Fibroblast of lung (primary cell): ENCODE measurements around the gene FER.

Experiments
- EZH2 ChIP-seq: IDR thresholded peaks from 2 replicates; pipeline ENCODE4 v1.5.1; 2012; ENCODE audit warnings: low read length, control low read depth, mild to moderate bottlenecking; ENCODE audit errors: missing control alignments
- TF ChIP-seq, protein P1 (sequence below), 2 donors: IDR thresholded peaks in 1 of 2; conservative IDR thresholded peaks in 1 of 2; 1 replicate in 1 of 2; 2 replicates in 1 of 2; pipeline ENCODE4 v1.5.1; 2011 to 2012; ENCODE audit warnings: low read length in 2 of 2, control low read depth in 1 of 2, inconsistent platforms in 1 of 2, low read depth in 1 of 2, mild to moderate bottlenecking in 1 of 2

DNA sequence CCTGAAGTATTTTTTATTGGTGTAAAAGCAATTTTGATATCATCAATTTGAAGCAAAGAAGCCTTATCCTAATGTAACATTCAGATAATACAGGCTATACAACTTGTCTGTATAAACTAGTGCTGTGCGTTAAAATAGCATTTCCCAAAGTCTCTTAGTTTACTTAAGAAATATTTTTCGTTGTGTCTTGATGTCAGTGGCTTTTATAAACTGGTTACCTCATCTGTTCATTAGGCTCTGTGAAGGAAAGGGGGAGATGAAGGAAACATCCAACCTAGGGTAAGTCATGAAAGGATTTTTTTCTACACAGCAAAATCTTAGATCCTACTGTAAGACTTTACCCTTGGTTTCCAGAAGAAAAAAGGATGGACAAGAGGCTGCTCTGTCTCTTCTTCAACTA lies 389.2 kb downstream of the FER start:
- TF ChIP-seq, protein P1, sequence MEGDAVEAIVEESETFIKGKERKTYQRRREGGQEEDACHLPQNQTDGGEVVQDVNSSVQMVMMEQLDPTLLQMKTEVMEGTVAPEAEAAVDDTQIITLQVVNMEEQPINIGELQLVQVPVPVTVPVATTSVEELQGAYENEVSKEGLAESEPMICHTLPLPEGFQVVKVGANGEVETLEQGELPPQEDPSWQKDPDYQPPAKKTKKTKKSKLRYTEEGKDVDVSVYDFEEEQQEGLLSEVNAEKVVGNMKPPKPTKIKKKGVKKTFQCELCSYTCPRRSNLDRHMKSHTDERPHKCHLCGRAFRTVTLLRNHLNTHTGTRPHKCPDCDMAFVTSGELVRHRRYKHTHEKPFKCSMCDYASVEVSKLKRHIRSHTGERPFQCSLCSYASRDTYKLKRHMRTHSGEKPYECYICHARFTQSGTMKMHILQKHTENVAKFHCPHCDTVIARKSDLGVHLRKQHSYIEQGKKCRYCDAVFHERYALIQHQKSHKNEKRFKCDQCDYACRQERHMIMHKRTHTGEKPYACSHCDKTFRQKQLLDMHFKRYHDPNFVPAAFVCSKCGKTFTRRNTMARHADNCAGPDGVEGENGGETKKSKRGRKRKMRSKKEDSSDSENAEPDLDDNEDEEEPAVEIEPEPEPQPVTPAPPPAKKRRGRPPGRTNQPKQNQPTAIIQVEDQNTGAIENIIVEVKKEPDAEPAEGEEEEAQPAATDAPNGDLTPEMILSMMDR (conservative IDR thresholded peaks at IDR 0.05 in 1 of 2, IDR thresholded peaks at IDR 0.05 in 1 of 2; ENCODE audit: low read depth in 1 of 2, low read length in 2 of 2) = no peak
- no peak for TF ChIP-seq EZH2
